K562 (cell line): Measurements from ENCODE around the gene USB1. TPM values are rescaled to one million over a fixed set of nuclear protein-coding genes. Genes with fewer than 3 reads are reported as not detected.
A peak's percentile ranks its signal among the peaks of the same experiment; 100 is the strongest.

ENCODE experiments used
- ARID3A ChIP-seq: IDR thresholded peaks from 2 replicates; pipeline ENCODE4 v1.6.1; 2012; ENCODE audit warnings: low read depth, low read length, improper control_type of control experiment, borderline replicate concordance
- ATF2 ChIP-seq: sonication (generic); formaldehyde crosslinking; IDR thresholded peaks from 2 replicates; pipeline ENCODE4 v1.8.1; 2022; ENCODE audit warnings: missing genetic modification reagents
- CSDE1 ChIP-seq, 2 experiments: fragments of 450-650 bp; IDR thresholded peaks; 2 replicates each; pipeline ENCODE4 v1.6.1; 2016; ENCODE audit warnings: mild to moderate bottlenecking in 1 of 2
- EGR1 ChIP-seq: fragments of 450-650 bp; conservative IDR thresholded peaks from 2 replicates; pipeline ENCODE4 v1.6.1; 2017; ENCODE audit warnings: mild to moderate bottlenecking
- ETV6 ChIP-seq, 3 experiments: fragments of 150-350 bp in 1 of 3; sonication (generic) in 1 of 3; formaldehyde crosslinking in 1 of 3; IDR thresholded peaks; 2 replicates each; pipeline versions ENCODE4 v1.6.1 to v1.8.0; 2014 to 2022; ENCODE audit warnings: borderline replicate concordance in 2 of 3, low read depth in 2 of 3, antibody characterized with exemption in 1 of 3, low read length in 1 of 3, mild to moderate bottlenecking in 1 of 3, missing genetic modification reagents in 1 of 3
- PHB2 ChIP-seq: fragments of 450-650 bp; IDR thresholded peaks from 2 replicates; pipeline ENCODE4 v1.6.1; 2017; ENCODE audit warnings: low read depth
- RB1 ChIP-seq: fragments of 450-650 bp; IDR thresholded peaks from 2 replicates; pipeline ENCODE4 v1.6.1; 2017; ENCODE audit warnings: low read depth, mild to moderate bottlenecking
- THRAP3 ChIP-seq: fragments of 450-650 bp; IDR thresholded peaks from 2 replicates; pipeline ENCODE4 v1.6.1; 2016; ENCODE audit warnings: mild to moderate bottlenecking, inconsistent platforms, borderline replicate concordance
- TRIM25 ChIP-seq: fragments of 450-650 bp; IDR thresholded peaks from 2 replicates; pipeline ENCODE4 v1.7.0; 2016; ENCODE audit warnings: borderline replicate concordance
- ZFP30 ChIP-seq: fragments of 250-450 bp; sonication (Bioruptor Pico); IDR thresholded peaks from 2 replicates; pipeline ENCODE4 v1.8.0; 2022; ENCODE audit warnings: moderate library complexity, mild to moderate bottlenecking, inconsistent platforms, borderline replicate concordance
- ZFP91 ChIP-seq: sonication (generic); formaldehyde crosslinking; IDR thresholded peaks from 2 replicates; pipeline ENCODE4 v1.8.0; 2022; ENCODE audit warnings: mild to moderate bottlenecking, missing genetic modification reagents
- ZNF12 ChIP-seq: sonication (generic); formaldehyde crosslinking; IDR thresholded peaks from 2 replicates; pipeline ENCODE4 v1.4.0; 2020; ENCODE audit warnings: mild to moderate bottlenecking, missing genetic modification reagents
- ZNF511 ChIP-seq: sonication (generic); formaldehyde crosslinking; IDR thresholded peaks from 2 replicates; pipeline ENCODE4 v1.8.0; 2022; ENCODE audit warnings: mild to moderate bottlenecking, missing genetic modification reagents
- ZNF512 ChIP-seq: IDR thresholded peaks from 2 replicates; pipeline ENCODE4 v1.6.1; 2016; ENCODE audit warnings: missing genetic modification characterization, missing compliant biosample characterization
- ZSCAN32 ChIP-seq: fragments of 450-650 bp; formaldehyde crosslinking; IDR thresholded peaks from 2 replicates; pipeline ENCODE4 v1.4.0; 2020; ENCODE audit warnings: mild to moderate bottlenecking, moderate library complexity
- polyA plus RNA-seq, 8 experiments: library from polyadenylated mRNA; depleted of rRNA in 4 of 8; stranded (reverse) in 5 of 8; unstranded in 3 of 8; fragments of >200 nt; fragmentation: Nextera tagmentation in 2 of 8; fragmentation: Illumina TruSeq in 1 of 8; extraction: Ambion mirVana in 2 of 8; extraction: Trizol in 1 of 8; gene quantifications; 2 replicates each; pipeline versions ENCODE4 v1.2.1 to v1.2.3, GENCODE V29; 2011 to 2014; ENCODE audit warnings: inconsistent platforms in 1 of 8, missing spikeins in 1 of 8
- total RNA-seq, 7 experiments: library from RNA; depleted of rRNA in 6 of 7; stranded (reverse); fragments of >200 nt in 6 of 7; fragmentation: Illumina TruSeq in 2 of 7; extraction: Trizol in 2 of 7; gene quantifications; 2 replicates each; pipeline versions ENCODE4 v1.2.1 to v1.2.3, GENCODE V29; 2011 to 2021; ENCODE audit warnings: low replicate concordance in 1 of 7

The USB1 gene
- total and polyA plus RNA-seq, 9 of the 15 experiments (the other 6 are each of a cell fraction or from before 2014, with no cell fraction given), result 11.6 to 73.6 (median 19.4) TPM

- TF ChIP-seq ZFP30 (CRISPR knock-in tag), result no peak
- no peak for TF ChIP-seq ZSCAN32 (CRISPR knock-in tag)
- TF ChIP-seq ZNF511, result no peak
- TF ChIP-seq ARID3A, result no peak
- no peak for TF ChIP-seq PHB2
- TF ChIP-seq TRIM25, result no peak
- TF ChIP-seq CSDE1 (IDR thresholded peaks at IDR 0.05), result no peak
- TF ChIP-seq ATF2 (CRISPR knock-in tag), result no peak
- no peak for TF ChIP-seq ZNF12 (CRISPR knock-in tag)
- no peak for TF ChIP-seq RB1
- TF ChIP-seq EGR1, result no peak
- TF ChIP-seq THRAP3, result peak; percentile 82; the same call in 1 of the 2 replicates
- TF ChIP-seq ZFP91 (CRISPR knock-in tag), result no peak
- 0 out of 2 replicates have a peak, but pooled peaks have one; percentile 37 for TF ChIP-seq ZNF512 (tag)
- TF ChIP-seq ETV6 (IDR thresholded peaks at IDR 0.05; ENCODE audit: borderline replicate concordance in 1 of 2, low read depth in 2 of 2, low read length in 1 of 2), result no peak
- no peak for TF ChIP-seq ETV6 (CRISPR knock-in tag; IDR thresholded peaks at IDR 0.05; ENCODE audit: borderline replicate concordance)
Observed at GRCh38 chr16:58020628-58021521, 19.7 kb downstream of the USB1 start (continued).
